Upper lobe of left lung (tissue), 6 donors: ENCODE results near the gene SLC19A1. TPM values are rescaled to one million over a fixed set of nuclear protein-coding genes. Genes with fewer than 3 reads are reported as not detected.
"Not testable (repeated sequence)": the region's sequence is repeated elsewhere in the genome, so short reads cannot be mapped to it uniquely, and the experiment has no call there.

Experiments used
- ATAC-seq, 2 donors: fragments of 200-7000 bp; cut with Tn5 transposase; one replicate each; pipeline ENCODE4 v1.9.1; 2022; ENCODE audit warnings: mild to moderate bottlenecking in 2 of 2, moderate library complexity in 2 of 2; ENCODE audit not compliant: low FRiP score in 2 of 2
- DNase-seq, 2 donors: peaks; one replicate each; pipeline ENCODE4 v3.0.0-alpha.2; 2019 to 2020
- H3K27ac ChIP-seq, 4 donors: fragments of 200-600 bp; sonication (generic); one replicate each; pipeline ENCODE4 v1.5.1; 2016 to 2019
- H3K27me3 ChIP-seq, 4 donors: fragments of 200-600 bp; sonication (generic); one replicate each; pipeline ENCODE4 v1.5.1; 2017 to 2019
- H3K36me3 ChIP-seq, 4 donors: fragments of 200-600 bp; sonication (generic); one replicate each; pipeline ENCODE4 v1.5.1; 2016 to 2019
- H3K4me1 ChIP-seq, 4 donors: fragments of 200-600 bp; sonication (generic); one replicate each; pipeline ENCODE4 v1.5.1; 2018 to 2019
- H3K4me3 ChIP-seq, 4 donors: fragments of 200-600 bp; sonication (generic); one replicate each; pipeline ENCODE4 v1.5.1; 2017 to 2019; ENCODE audit warnings: mild to moderate bottlenecking in 2 of 4, moderate library complexity in 1 of 4
- H3K9me3 ChIP-seq, 4 donors: fragments of 200-600 bp; sonication (generic); one replicate each; pipeline ENCODE4 v1.5.1; 2018 to 2019
- EP300 ChIP-seq, 4 donors: sonication (generic); formaldehyde crosslinking; IDR thresholded peaks; one replicate each; pipeline ENCODE4 v1.5.1; 2017; ENCODE audit warnings: antibody characterized with exemption in 4 of 4, control low read depth in 2 of 4
- POLR2A ChIP-seq, 4 donors: fragments of 450-650 bp; IDR thresholded peaks; one replicate each; pipeline ENCODE4 v1.5.1; 2016 to 2017; ENCODE audit warnings: antibody characterized with exemption in 4 of 4, mild to moderate bottlenecking in 2 of 4
- POLR2AphosphoS5 ChIP-seq, 2 donors: sonication (generic); formaldehyde crosslinking; IDR thresholded peaks; one replicate each; pipeline ENCODE4 v1.5.1; 2017; ENCODE audit warnings: antibody characterized with exemption in 2 of 2
- WGBS, 2 donors: methylation state at CpG; one replicate each; pipeline ENCODE4 v1.1.5; 2017 to 2018; 5-methylcytosine and 5-hydroxymethylcytosine counted together
- total RNA-seq, 6 donors: library from RNA; depleted of rRNA in 4 of 6; stranded (reverse); fragments of >200 nt in 4 of 6; gene quantifications; one replicate each; pipeline versions ENCODE4 v1.1.0 to v1.2.1, GENCODE V29; 2016 to 2021
- TF ChIP-seq, protein P1 (sequence below), 6 experiments: fragments of 450-650 bp in 4 of 6; fragments of 200-600 bp in 2 of 6; sonication (generic) in 2 of 6; IDR thresholded peaks; one replicate each; pipeline ENCODE4 v1.5.1; 2016 to 2019; ENCODE audit warnings: antibody characterized with exemption in 6 of 6
- donor health status: DM: no; HTN: no; CAD: no; lungs with moderate emphysema.
- donor health status: DM: no; HTN: yes; CAD: no; lungs with severe emphysema.

The SLC19A1 gene
- total RNA-seq, 6 donors from 2014 or later, result 36.4 to 75.6 (median 49.9) TPM

DNA sequence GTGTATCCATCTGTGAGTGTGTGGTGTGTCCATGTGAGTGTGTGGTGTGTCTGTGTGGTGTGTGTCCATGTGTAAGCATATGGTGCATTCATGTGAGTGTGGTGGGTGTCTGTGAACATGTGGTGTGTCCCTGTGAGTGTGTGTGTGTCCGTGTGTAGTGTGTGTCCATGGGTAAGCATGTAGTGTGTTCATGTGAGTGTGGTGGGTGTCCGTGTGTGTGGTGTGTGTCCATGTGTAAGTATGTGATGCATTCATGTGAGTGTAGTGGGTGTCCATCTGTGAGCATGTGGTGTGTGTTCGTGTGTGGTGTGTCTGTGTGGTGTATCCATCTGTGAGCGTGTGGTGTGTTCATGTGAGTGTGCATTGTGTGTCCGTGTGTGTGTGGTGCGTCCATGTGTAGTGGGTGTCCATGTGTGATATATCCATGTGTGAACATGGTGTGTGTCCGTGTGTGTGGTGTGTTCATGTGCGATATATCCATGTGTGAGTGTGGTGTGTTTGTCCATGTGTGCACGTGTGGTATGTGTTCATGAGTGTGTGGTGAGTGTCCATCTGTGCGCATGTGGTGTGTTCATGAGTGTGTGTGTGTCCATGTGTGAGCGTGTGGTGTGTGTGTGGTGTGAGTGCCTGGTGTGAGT lies 12.3 kb downstream of the SLC19A1 start:
- Histone ChIP-seq H3K4me3 (no peak overlapping the region), H3K36me3 (peaks cover 0 to 26% (median 8%) of the 10 kb centered on the region in 4 donors), H3K27ac (peak overlapping the region in 2 of 4 donors; percentile 70 to 75), H3K27me3 (no peaks in the 10 kb centered on the region), H3K9me3 (no peaks in the 10 kb centered on the region), H3K4me1 (peaks cover 6 to 40% (median 24%) of the 10 kb centered on the region in 4 donors)
- TF ChIP-seq POLR2A (IDR thresholded peaks at IDR 0.05) (no peak), EP300 (IDR thresholded peaks at IDR 0.05) (no peak), POLR2AphosphoS5 (IDR thresholded peaks at IDR 0.05) (no peak)
- TF ChIP-seq, protein P1, sequence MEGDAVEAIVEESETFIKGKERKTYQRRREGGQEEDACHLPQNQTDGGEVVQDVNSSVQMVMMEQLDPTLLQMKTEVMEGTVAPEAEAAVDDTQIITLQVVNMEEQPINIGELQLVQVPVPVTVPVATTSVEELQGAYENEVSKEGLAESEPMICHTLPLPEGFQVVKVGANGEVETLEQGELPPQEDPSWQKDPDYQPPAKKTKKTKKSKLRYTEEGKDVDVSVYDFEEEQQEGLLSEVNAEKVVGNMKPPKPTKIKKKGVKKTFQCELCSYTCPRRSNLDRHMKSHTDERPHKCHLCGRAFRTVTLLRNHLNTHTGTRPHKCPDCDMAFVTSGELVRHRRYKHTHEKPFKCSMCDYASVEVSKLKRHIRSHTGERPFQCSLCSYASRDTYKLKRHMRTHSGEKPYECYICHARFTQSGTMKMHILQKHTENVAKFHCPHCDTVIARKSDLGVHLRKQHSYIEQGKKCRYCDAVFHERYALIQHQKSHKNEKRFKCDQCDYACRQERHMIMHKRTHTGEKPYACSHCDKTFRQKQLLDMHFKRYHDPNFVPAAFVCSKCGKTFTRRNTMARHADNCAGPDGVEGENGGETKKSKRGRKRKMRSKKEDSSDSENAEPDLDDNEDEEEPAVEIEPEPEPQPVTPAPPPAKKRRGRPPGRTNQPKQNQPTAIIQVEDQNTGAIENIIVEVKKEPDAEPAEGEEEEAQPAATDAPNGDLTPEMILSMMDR (IDR thresholded peaks at IDR 0.05), result no peak
- WGBS, 2 donors, result 96% methylated on average over 11 of the region's 11 CpGs
- no peak for ATAC-seq
- no peak for DNase-seq

DNA sequence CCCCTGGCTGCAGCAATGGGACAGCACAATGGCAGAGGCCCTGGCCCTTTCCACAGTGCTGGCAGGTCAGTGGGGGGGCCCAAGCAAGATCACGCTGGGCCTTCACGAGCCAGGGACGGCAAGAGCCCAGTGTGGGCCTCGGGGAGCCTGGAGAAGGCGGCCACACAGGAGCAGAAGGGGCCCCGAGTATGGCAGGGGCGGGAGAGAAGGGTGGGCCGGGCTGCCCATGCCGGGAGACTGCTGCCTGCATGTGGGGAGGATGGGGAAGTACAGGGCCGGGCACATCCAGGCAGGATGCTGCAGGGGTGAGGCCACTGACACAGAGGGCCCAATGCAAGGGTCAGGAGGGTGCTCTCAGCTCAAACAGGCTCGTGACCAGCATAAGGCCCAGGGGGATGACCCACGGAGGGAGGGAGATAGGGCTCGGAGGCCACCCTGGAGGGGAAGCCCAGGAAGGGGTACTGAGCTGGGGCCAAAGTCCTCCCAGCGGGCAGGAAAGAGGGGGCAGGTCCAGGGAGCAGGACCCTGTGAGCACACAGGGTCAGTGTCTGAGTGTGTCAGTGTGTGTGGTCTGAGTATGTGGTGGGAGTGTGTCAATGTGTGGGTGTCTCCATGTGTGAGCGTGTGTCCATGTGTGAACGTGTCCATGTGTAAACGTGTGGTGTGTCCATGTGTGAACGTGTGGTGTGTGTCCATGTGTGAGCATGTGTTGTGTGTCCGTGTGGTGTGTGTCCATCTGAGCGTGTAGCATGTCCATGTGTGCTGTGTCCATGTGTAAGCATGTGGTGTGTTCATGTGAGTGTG lies 13.1 kb downstream of the SLC19A1 start:
- Histone ChIP-seq H3K4me1 (peaks cover 6 to 34% (median 18%) of the 10 kb centered on the region in 4 donors), H3K4me3 (no peak overlapping the region), H3K27ac (peak overlapping the region in 3 of 4 donors; percentile 61 to 75 (median 70)), H3K27me3 (no peaks in the 10 kb centered on the region), H3K36me3 (peaks cover 0 to 29% (median 8%) of the 10 kb centered on the region in 4 donors), H3K9me3 (no peaks in the 10 kb centered on the region)
- TF ChIP-seq EP300 (IDR thresholded peaks at IDR 0.05) (no peak), POLR2AphosphoS5 (IDR thresholded peaks at IDR 0.05) (no peak), POLR2A (IDR thresholded peaks at IDR 0.05) (no peak)
- TF ChIP-seq, protein P1 (IDR thresholded peaks at IDR 0.05), result no peak
- peak in 1 of 2 donors; percentile 70 for DNase-seq
- WGBS, 2 donors, result 88 to 92% methylated on average over 20 of the region's 20 CpGs
- peak in 1 of 2 donors; percentile 6 for ATAC-seq

DNA sequence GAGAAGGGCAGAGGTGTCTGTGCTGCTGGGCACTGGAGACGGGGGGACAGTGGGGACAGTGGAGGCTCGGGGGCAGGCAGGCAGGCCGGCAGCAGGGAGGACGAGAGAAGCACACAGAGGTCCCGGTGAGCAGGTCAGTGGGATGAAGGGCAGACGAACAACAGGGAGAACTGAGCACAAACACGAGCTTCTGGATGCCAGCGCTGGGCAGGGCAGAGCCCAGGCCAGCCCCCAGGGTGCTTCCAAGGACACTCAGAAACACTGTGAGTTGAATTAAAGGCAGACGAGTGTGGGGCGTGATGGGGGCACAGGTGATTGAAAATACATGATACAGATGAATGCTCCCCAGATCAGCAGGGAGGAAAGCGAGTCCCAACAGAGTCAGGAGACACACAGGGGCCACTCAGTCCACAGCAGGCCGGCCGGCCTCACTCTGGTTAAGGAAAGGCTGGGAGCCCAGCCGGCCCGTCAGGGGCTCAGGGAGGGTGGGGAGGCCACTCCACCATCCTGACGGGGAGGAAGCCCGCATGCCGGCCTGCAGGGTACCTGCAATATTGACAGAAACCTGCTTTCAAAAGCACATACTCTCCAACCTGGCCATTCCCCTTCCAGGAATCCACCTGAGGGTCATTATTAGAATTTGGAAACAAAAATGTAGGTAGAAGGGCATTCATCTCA lies 14.1 kb downstream of the SLC19A1 start:
- no peak overlapping the region for H3K4me3 ChIP-seq
- WGBS, 2 donors, result 71 to 85% methylated on average over 17 to 18 of the region's 18 CpGs
- H3K4me1 ChIP-seq, result peaks cover 3 to 24% (median 14%) of the 10 kb centered on the region in 4 donors
- no peaks in the 10 kb centered on the region for H3K9me3 ChIP-seq
- H3K27ac ChIP-seq, result peak overlapping the region; percentile 21 to 75 (median 66)
- DNase-seq, result peak; percentile 64 to 71
- ATAC-seq, result peak in 1 of 2 donors; percentile 52
- H3K36me3 ChIP-seq, result peaks cover 0 to 29% (median 10%) of the 10 kb centered on the region in 4 donors
- no peaks in the 10 kb centered on the region for H3K27me3 ChIP-seq
- no peak for TF ChIP-seq POLR2A (IDR thresholded peaks at IDR 0.05)

DNA sequence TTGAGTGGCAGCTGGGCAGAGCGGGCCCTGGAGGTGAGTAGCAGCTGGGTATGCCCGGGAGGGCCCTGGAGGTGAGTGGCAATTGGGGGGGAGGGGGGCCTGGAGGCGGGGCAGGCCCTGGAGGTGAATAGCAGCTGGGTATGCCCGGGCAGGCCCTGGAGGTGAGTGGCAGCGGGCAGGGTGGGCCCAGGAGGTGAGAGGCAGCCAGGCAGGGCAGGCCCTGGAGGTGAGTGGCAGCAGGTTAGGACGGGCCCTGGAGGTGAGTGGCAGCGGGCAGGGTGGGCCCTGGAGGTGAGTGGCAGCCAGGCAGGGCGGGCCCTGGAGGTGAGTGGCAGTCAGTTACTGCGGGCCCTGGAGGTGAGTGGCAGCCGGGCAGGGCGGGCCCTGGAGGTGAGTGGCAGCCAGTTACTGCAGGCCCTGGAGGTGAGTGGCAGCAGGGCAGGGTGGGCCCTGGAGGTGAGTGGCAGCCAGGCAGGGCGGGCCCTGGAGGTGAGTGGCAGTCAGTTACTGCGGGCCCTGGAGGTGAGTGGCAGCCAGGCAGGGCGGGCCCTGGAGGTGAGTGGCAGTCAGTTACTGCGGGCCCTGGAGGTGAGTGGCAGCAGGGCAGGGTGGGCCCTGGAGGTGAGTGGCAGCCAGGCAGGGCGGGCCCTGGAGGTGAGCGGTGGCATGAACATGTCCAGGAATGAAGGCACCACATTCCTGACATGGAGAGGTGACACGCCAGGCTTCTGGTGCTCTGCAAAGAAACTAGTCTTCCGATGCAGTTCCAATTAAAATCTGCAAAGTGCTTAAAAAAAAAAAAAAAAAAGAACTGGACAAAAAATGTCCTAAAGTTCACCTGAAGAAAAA lies 14.9 kb downstream of the SLC19A1 start:
- DNase-seq, result peak; percentile 91
- peak; percentile 7 to 72 for ATAC-seq
- peak overlapping the region in 3 of 4 donors; percentile 21 to 75 (median 70) for H3K27ac ChIP-seq
- not testable (repeated sequence) for H3K27me3 ChIP-seq, H3K9me3 ChIP-seq, H3K4me3 ChIP-seq
- TF ChIP-seq, protein P1 (IDR thresholded peaks at IDR 0.05), result peak in 3 of 6 experiments; percentile 16 to 38 (median 31)
- 81 to 83% methylated on average over 12 to 15 of the region's 19 CpGs for WGBS, 2 donors
- peaks cover 0 to 18% (median 8%) of the 10 kb centered on the region in 4 donors for H3K4me1 ChIP-seq
- peaks cover 0 to 29% (median 10%) of the 10 kb centered on the region in 4 donors for H3K36me3 ChIP-seq
